ENCODE measurements around the gene MUC16.

MUC16 gene

GRCh38 chr19:9000933-9001332, 9.3 kb downstream of the MUC16 start:
- no peak for DNase-seq

GRCh38 chr19:8988204-8988603, 22.0 kb downstream of the MUC16 start:
- DNase-seq = no peak

GRCh38 chr19:8986296-8986695, 23.9 kb downstream of the MUC16 start:
- DNase-seq = no peak

- DNase-seq = no peak
These were observed 36.6 kb downstream of the MUC16 start for GRCh38 chr19:8973501-8974091.

- no peak for DNase-seq
These were observed 44.3 kb downstream of the MUC16 start for GRCh38 chr19:8965887-8966286.

Data from DMS153 (cell line).